Mucosa of rectum (tissue), 2 donors: Measurements from ENCODE around the gene UGT1A4.

ENCODE experiments used
- H3K27ac ChIP-seq, 2 donors: one replicate each; pipeline ENCODE4 v1.7.0; 2013; ENCODE audit warnings: inconsistent platforms in 2 of 2, low read depth in 2 of 2, low read length in 2 of 2
- H3K27me3 ChIP-seq, 2 donors: one replicate each; pipeline ENCODE4 v1.7.0; 2013; ENCODE audit warnings: low read length in 2 of 2; ENCODE audit not compliant: control insufficient read depth in 2 of 2, insufficient read depth in 2 of 2
- H3K36me3 ChIP-seq, 2 donors: one replicate each; pipeline ENCODE4 v1.7.0; 2013; ENCODE audit warnings: low read length in 2 of 2; ENCODE audit not compliant: control insufficient read depth in 2 of 2, insufficient read depth in 2 of 2
- H3K4me1 ChIP-seq, 2 donors: one replicate each; pipeline ENCODE4 v1.7.0; 2013; ENCODE audit warnings: low read length in 2 of 2, mild to moderate bottlenecking in 1 of 2; ENCODE audit not compliant: control insufficient read depth in 2 of 2, insufficient read depth in 2 of 2
- H3K4me3 ChIP-seq, 2 donors: one replicate each; pipeline ENCODE4 v1.7.0; 2013; ENCODE audit warnings: low read length in 2 of 2
- H3K9ac ChIP-seq, 2 donors: one replicate each; pipeline ENCODE4 v1.7.0; 2013; ENCODE audit warnings: low read length in 2 of 2, low read depth in 1 of 2, mild to moderate bottlenecking in 1 of 2
- H3K9me3 ChIP-seq, 2 donors: one replicate each; pipeline ENCODE4 v1.7.0; 2013; ENCODE audit warnings: low read length in 2 of 2; ENCODE audit not compliant: control insufficient read depth in 2 of 2
- donor health status: healthy.
- donor health status: Normal muscosa, but diverticular disease.

Gene UGT1A4

GRCh38 chr2:233684640-233685039 lies 33.9 kb upstream of the UGT1A4 start:
- H3K4me3 ChIP-seq, result no peak overlapping the region

GRCh38 chr2:233686928-233687327 lies 31.6 kb upstream of the UGT1A4 start:
- H3K36me3 ChIP-seq, result peaks cover 0 to under 1% of the 10 kb centered on the region in 2 donors
- H3K4me3 ChIP-seq, result no peak overlapping the region
- no peak overlapping the region for H3K9ac ChIP-seq
- H3K27ac ChIP-seq, result no peak overlapping the region
- H3K9me3 ChIP-seq, result no peaks in the 10 kb centered on the region
- peaks cover 21 to 24% of the 10 kb centered on the region in 2 donors for H3K4me1 ChIP-seq
- H3K27me3 ChIP-seq, result no peaks in the 10 kb centered on the region

More at GRCh38 chr2:233684640-233685039, 33.9 kb upstream of the UGT1A4 start:
- Histone ChIP-seq H3K4me1 (peaks cover 8 to 12% of the 10 kb centered on the region in 2 donors), H3K27ac (peak overlapping the region in 1 of 2 donors; percentile 38), H3K9ac (no peak overlapping the region), H3K36me3 (peaks cover 0 to 2% of the 10 kb centered on the region in 2 donors), H3K9me3 (no peaks in the 10 kb centered on the region), H3K27me3 (no peaks in the 10 kb centered on the region)

GRCh38 chr2:233688341-233688740 lies 30.2 kb upstream of the UGT1A4 start:
- Histone ChIP-seq H3K27me3 (no peaks in the 10 kb centered on the region), H3K9me3 (no peaks in the 10 kb centered on the region), H3K4me3 (no peak overlapping the region), H3K36me3 (no peaks in the 10 kb centered on the region), H3K4me1 (peaks cover 31 to 32% of the 10 kb centered on the region in 2 donors), H3K9ac (no peak overlapping the region), H3K27ac (no peak overlapping the region)

- Histone ChIP-seq H3K27ac (peak overlapping the region in 1 of 2 donors; percentile 3), H3K4me1 (peaks cover 31 to 33% of the 10 kb centered on the region in 2 donors), H3K4me3 (no peak overlapping the region), H3K9ac (no peak overlapping the region), H3K27me3 (no peaks in the 10 kb centered on the region), H3K9me3 (no peaks in the 10 kb centered on the region), H3K36me3 (no peaks in the 10 kb centered on the region)
Measured at GRCh38 chr2:233689031-233689430, 29.5 kb upstream of the UGT1A4 start.

GRCh38 chr2:233689501-233689900 lies 29.0 kb upstream of the UGT1A4 start:
- no peak overlapping the region for H3K4me3 ChIP-seq
- H3K27me3 ChIP-seq, result no peaks in the 10 kb centered on the region
- H3K9ac ChIP-seq, result no peak overlapping the region
- peaks cover 28 to 33% of the 10 kb centered on the region in 2 donors for H3K4me1 ChIP-seq
- no peaks in the 10 kb centered on the region for H3K9me3 ChIP-seq
- no peaks in the 10 kb centered on the region for H3K36me3 ChIP-seq
- no peak overlapping the region for H3K27ac ChIP-seq

- no peak overlapping the region for H3K4me3 ChIP-seq
- H3K9ac ChIP-seq, result no peak overlapping the region
- H3K4me1 ChIP-seq, result peaks cover 28 to 29% of the 10 kb centered on the region in 2 donors
- H3K9me3 ChIP-seq, result no peaks in the 10 kb centered on the region
- no peaks in the 10 kb centered on the region for H3K36me3 ChIP-seq
- no peaks in the 10 kb centered on the region for H3K27me3 ChIP-seq
- no peak overlapping the region for H3K27ac ChIP-seq
Measured at GRCh38 chr2:233690444-233690843, 28.1 kb upstream of the UGT1A4 start.

GRCh38 chr2:233691443-233692433 lies 26.8 kb upstream of the UGT1A4 start:
- Histone ChIP-seq H3K4me3 (peak overlapping the region in 1 of 2 donors; percentile 9), H3K36me3 (no peaks in the 10 kb centered on the region)

GRCh38 chr2:233692648-233693047 lies 25.9 kb upstream of the UGT1A4 start, which contains the start of gene UGT1A6:
UGT1A6 (plus strand) TSS chr2:233692890; CDS start chr2:233693005, 115 bp downstream.
- Histone ChIP-seq H3K27me3 (no peaks in the 10 kb centered on the region), H3K4me3 (peak within 1 kb of the TSS in 1 of 2 donors; percentile 9), H3K4me1 (peaks cover 27 to 28% of the 10 kb centered on the region in 2 donors), H3K9ac (peak within 1 kb of the TSS in 1 of 2 donors; percentile 14), H3K27ac (peak within 1 kb of the TSS; percentile 63 to 70), H3K9me3 (no peaks in the 10 kb centered on the region), H3K36me3 (no peaks in the 10 kb centered on the region)

More at GRCh38 chr2:233691443-233692433, 26.8 kb upstream of the UGT1A4 start:
- Histone ChIP-seq H3K9me3 (no peaks in the 10 kb centered on the region), H3K9ac (peak overlapping the region in 1 of 2 donors; percentile 14), H3K27me3 (no peaks in the 10 kb centered on the region), H3K4me1 (peaks cover 27 to 28% of the 10 kb centered on the region in 2 donors), H3K27ac (peak overlapping the region; percentile 63 to 70)

- H3K36me3 ChIP-seq, result no peaks in the 10 kb centered on the region
- peaks cover 24 to 27% of the 10 kb centered on the region in 2 donors for H3K4me1 ChIP-seq
- H3K9ac ChIP-seq, result no peak overlapping the region
- H3K27me3 ChIP-seq, result no peaks in the 10 kb centered on the region
- no peak overlapping the region for H3K4me3 ChIP-seq
- no peaks in the 10 kb centered on the region for H3K9me3 ChIP-seq
- H3K27ac ChIP-seq, result no peak overlapping the region
Measured at GRCh38 chr2:233693963-233694362, 24.6 kb upstream of the UGT1A4 start.

- Histone ChIP-seq H3K36me3 (no peaks in the 10 kb centered on the region), H3K9me3 (no peaks in the 10 kb centered on the region), H3K4me1 (peaks cover 0 to 1% of the 10 kb centered on the region in 2 donors), H3K9ac (no peak overlapping the region), H3K27me3 (no peaks in the 10 kb centered on the region), H3K27ac (no peak overlapping the region), H3K4me3 (no peak overlapping the region)
Measured at GRCh38 chr2:233698740-233699139, 19.8 kb upstream of the UGT1A4 start.
